Psoas muscle (tissue), 8 donors: ENCODE measurements around the gene CXCL5. TPM values are rescaled to one million over a fixed set of nuclear protein-coding genes. Genes with fewer than 3 reads are reported as not detected.

Source experiments
- ATAC-seq, 4 donors: fragments of 200-7000 bp; cut with Tn5 transposase; one replicate each; pipeline ENCODE4 v1.9.1; 2020; ENCODE audit warnings: moderate library complexity in 3 of 4, mild to moderate bottlenecking in 2 of 4
- DNase-seq, 2 donors: peaks; one replicate each; pipeline ENCODE4 v3.0.0-alpha.2; 2020
- H3K27ac ChIP-seq: fragments of 200-600 bp; one replicate; pipeline ENCODE4 v1.8.0; 2022
- H3K27me3 ChIP-seq, 3 donors: fragments of 200-600 bp in 1 of 3; one replicate each; pipeline versions ENCODE4 v1.6.1 to v1.8.0; 2013 to 2022; ENCODE audit warnings: low read length in 2 of 3, mild to moderate bottlenecking in 2 of 3, moderate library complexity in 1 of 3; ENCODE audit not compliant: insufficient read depth in 3 of 3
- H3K36me3 ChIP-seq, 2 donors: fragments of 200-600 bp in 1 of 2; one replicate each; pipeline versions ENCODE4 v1.6.1 to v1.8.0; 2013 to 2022; ENCODE audit warnings: low read depth in 1 of 2, mild to moderate bottlenecking in 1 of 2, moderate library complexity in 1 of 2; ENCODE audit not compliant: insufficient read depth in 1 of 2
- H3K4me1 ChIP-seq: fragments of 200-600 bp; one replicate; pipeline ENCODE4 v1.8.0; 2022
- H3K4me3 ChIP-seq: fragments of 200-600 bp; one replicate; pipeline ENCODE4 v1.8.0; 2022; ENCODE audit warnings: mild to moderate bottlenecking
- H3K9me3 ChIP-seq: fragments of 200-600 bp; one replicate; pipeline ENCODE4 v1.8.0; 2022
- CTCF ChIP-seq: fragments of 200-600 bp; IDR thresholded peaks from one replicate; pipeline ENCODE4 v1.8.0; 2022; ENCODE audit warnings: antibody characterized with exemption
- WGBS, 3 donors: extraction: QIAGEN DNeasy Blood & Tissue Kit; methylation state at CpG; one replicate each; pipeline versions ENCODE4 v1.1.6 to v1.1.7; 2013; 5-methylcytosine and 5-hydroxymethylcytosine counted together
- intact Hi-C, 2 donors: fragments of 100-400 bp; cut with DNase I; formaldehyde crosslinking; loops; one replicate each; pipeline versions ENCODE4 v1.11.0 to v1.14.2; 2022
- polyA plus RNA-seq, 3 donors: library from polyadenylated mRNA; stranded (reverse); fragments of 200-250 nt; gene quantifications; one replicate each; pipeline ENCODE4 v1.2.3, GENCODE V29; 2013
- total RNA-seq, 4 donors: library from RNA; stranded (reverse); fragmentation: NEBNext Ultra II Directional in 2 of 4; extraction: Animal tissue kit (Norgen Biotek cat#: 25700) in 2 of 4; gene quantifications; one replicate each; pipeline versions ENCODE4 v1.2.1 to v1.2.4, GENCODE V29; 2021 to 2023
- donor health status: healthy with polysubstance abuse.
- donor health status: DM: no; HTN: no; CAD: no; lungs with moderate emphysema.
- donor health status: Bipolar disorder and iron deficiency.
- donor health status: healthy.
- donor health status: DM: yes; HTN: yes; CAD: no.
- donor health status: DM: no; HTN: no; CAD: no.
- donor health status: DM: no; HTN: no; CAD: no.
- donor health status: DM: yes; HTN: yes; CAD: no.

CXCL5 gene
- total and polyA plus RNA-seq, 7 donors, result 0.03 to 0.52 (median 0.08) TPM

- Histone ChIP-seq H3K36me3 (no peaks in the 10 kb centered on the region), H3K9me3 (no peaks in the 10 kb centered on the region), H3K4me1 (no peaks in the 10 kb centered on the region), H3K27me3 (peaks cover 0 to 3% (median 0%) of the 10 kb centered on the region in 3 donors), H3K4me3 (no peak overlapping the region), H3K27ac (no peak overlapping the region)
- WGBS, 3 donors, result 87 to 93% (median 90%) methylated on average over 9 of the region's 9 CpGs
- TF ChIP-seq CTCF, result no peak
- no peak for DNase-seq
- no peak for ATAC-seq
- intact Hi-C loops, result no loop called here
These were observed 7.3 kb downstream of the CXCL5 start for GRCh38 chr4:73990988-73991741.

- Histone ChIP-seq H3K4me3 (no peak overlapping the region), H3K4me1 (no peaks in the 10 kb centered on the region), H3K27me3 (peaks cover 0 to 3% (median 0%) of the 10 kb centered on the region in 3 donors), H3K9me3 (no peaks in the 10 kb centered on the region), H3K36me3 (no peaks in the 10 kb centered on the region), H3K27ac (no peak overlapping the region)
- intact Hi-C loops, result no loop called here
- DNase-seq, result no peak
- 40 to 56% (median 50%) methylated on average over 5 of the region's 5 CpGs for WGBS, 3 donors
- ATAC-seq, result no peak
- no peak for TF ChIP-seq CTCF
These were observed 8.5 kb downstream of the CXCL5 start for GRCh38 chr4:73989928-73990327.

- no peak for TF ChIP-seq CTCF
- no peaks in the 10 kb centered on the region for H3K9me3 ChIP-seq
- WGBS, 3 donors, result 61 to 69% (median 64%) methylated on average over 3 of the region's 3 CpGs
- intact Hi-C loops, result no loop called here
- H3K27ac ChIP-seq, result no peak overlapping the region
- no peak overlapping the region for H3K4me3 ChIP-seq
- no peaks in the 10 kb centered on the region for H3K36me3 ChIP-seq
- ATAC-seq, result no peak
- no peaks in the 10 kb centered on the region for H3K27me3 ChIP-seq
- H3K4me1 ChIP-seq, result no peaks in the 10 kb centered on the region
- DNase-seq, result no peak
These were observed 9.4 kb downstream of the CXCL5 start for GRCh38 chr4:73989031-73989430.

- DNase-seq, result no peak
- WGBS, 3 donors, result 83 to 95% (median 84%) methylated on average over 2 of the region's 2 CpGs
- Histone ChIP-seq H3K4me3 (no peak within 1 kb of the TSS), H3K36me3 (no peaks in the 10 kb centered on the region), H3K4me1 (no peaks in the 10 kb centered on the region), H3K9me3 (no peaks in the 10 kb centered on the region), H3K27ac (no peak within 1 kb of the TSS), H3K27me3 (no peaks in the 10 kb centered on the region)
- no peak for ATAC-seq
- no peak for TF ChIP-seq CTCF
- intact Hi-C loops, result no loop called here
These were observed 10.4 kb downstream of the CXCL5 start, which contains the start of gene PPBP for GRCh38 chr4:73988061-73988460. Gene PPBP (minus strand): TSS chr4:73988190. CDS start chr4:73988103, 87 bp downstream.

- ATAC-seq (no peak), DNase-seq (no peak)
- Histone ChIP-seq H3K9me3 (no peaks in the 10 kb centered on the region), H3K4me3 (no peak overlapping the region), H3K27ac (no peak overlapping the region), H3K27me3 (no peaks in the 10 kb centered on the region), H3K36me3 (no peaks in the 10 kb centered on the region), H3K4me1 (no peaks in the 10 kb centered on the region)
- WGBS, 3 donors, result 21 to 37% (median 29%) methylated on average over 1 of the region's 1 CpG
- intact Hi-C loops, result no loop called here
- TF ChIP-seq CTCF, result no peak
These were observed 13.0 kb downstream of the CXCL5 start for GRCh38 chr4:73985528-73985852.
